ENCODE data around the gene VPS35.

Gene VPS35

GRCh38 chr16:46712911-46713310 lies 23.9 kb upstream of the VPS35 start:
- H3K27me3 ChIP-seq (ENCODE audit: control insufficient read depth, insufficient read depth, low read length) = no peaks in the 10 kb centered on the region
- H3K27ac ChIP-seq (ENCODE audit: low read length) = no peak overlapping the region
- no peak for DNase-seq (ENCODE audit: low read depth, low spot score)
- H3K36me3 ChIP-seq (ENCODE audit: control insufficient read depth, insufficient read depth, low read length) = no peaks in the 10 kb centered on the region
- WGBS (ENCODE audit: insufficient coverage, insufficient read length) = no CpG with 5 or more reads among the region's 3 CpGs
- no peaks in the 10 kb centered on the region for H3K9me3 ChIP-seq (ENCODE audit: control insufficient read depth, insufficient read depth, low read length)
- no peak overlapping the region for H3K4me3 ChIP-seq (ENCODE audit: low read length)
- no peaks in the 10 kb centered on the region for H3K4me1 ChIP-seq (ENCODE audit: control insufficient read depth, insufficient read depth, low read length)

GRCh38 chr16:46711106-46712058 lies 22.4 kb upstream of the VPS35 start:
- H3K4me1 ChIP-seq (ENCODE audit: control insufficient read depth, insufficient read depth, low read length) = no peaks in the 10 kb centered on the region
- no CpG with 5 or more reads among the region's 10 CpGs for WGBS (ENCODE audit: insufficient coverage, insufficient read length)
- no peaks in the 10 kb centered on the region for H3K27me3 ChIP-seq (ENCODE audit: control insufficient read depth, insufficient read depth, low read length)

GRCh38 chr16:46709469-46710005 lies 20.6 kb upstream of the VPS35 start:
- H3K4me1 ChIP-seq (ENCODE audit: control insufficient read depth, insufficient read depth, low read length) = no peaks in the 10 kb centered on the region
- no peak overlapping the region for H3K4me3 ChIP-seq (ENCODE audit: low read length)
- no peaks in the 10 kb centered on the region for H3K36me3 ChIP-seq (ENCODE audit: control insufficient read depth, insufficient read depth, low read length)
- no peaks in the 10 kb centered on the region for H3K27me3 ChIP-seq (ENCODE audit: control insufficient read depth, insufficient read depth, low read length)
- WGBS (ENCODE audit: insufficient coverage, insufficient read length) = no CpG with 5 or more reads among the region's 3 CpGs
- H3K9me3 ChIP-seq (ENCODE audit: control insufficient read depth, insufficient read depth, low read length) = no peaks in the 10 kb centered on the region
- no peak overlapping the region for H3K27ac ChIP-seq (ENCODE audit: low read length)
- DNase-seq (ENCODE audit: low read depth, low spot score) = no peak

More at GRCh38 chr16:46711106-46712058, 22.4 kb upstream of the VPS35 start:
- Histone ChIP-seq H3K4me3 (ENCODE audit: low read length) (no peak overlapping the region), H3K36me3 (ENCODE audit: control insufficient read depth, insufficient read depth, low read length) (no peaks in the 10 kb centered on the region), H3K9me3 (ENCODE audit: control insufficient read depth, insufficient read depth, low read length) (no peaks in the 10 kb centered on the region), H3K27ac (ENCODE audit: low read length) (no peak overlapping the region)
- no peak for DNase-seq (ENCODE audit: low read depth, low spot score)

GRCh38 chr16:46706642-46707041 lies 17.7 kb upstream of the VPS35 start:
- Histone ChIP-seq H3K9me3 (ENCODE audit: control insufficient read depth, insufficient read depth, low read length) (no peaks in the 10 kb centered on the region), H3K4me3 (ENCODE audit: low read length) (no peak overlapping the region), H3K27ac (ENCODE audit: low read length) (no peak overlapping the region), H3K36me3 (ENCODE audit: control insufficient read depth, insufficient read depth, low read length) (no peaks in the 10 kb centered on the region), H3K27me3 (ENCODE audit: control insufficient read depth, insufficient read depth, low read length) (no peaks in the 10 kb centered on the region), H3K4me1 (ENCODE audit: control insufficient read depth, insufficient read depth, low read length) (no peaks in the 10 kb centered on the region)
- no CpG with 5 or more reads among the region's 1 CpG for WGBS (ENCODE audit: insufficient coverage, insufficient read length)
- DNase-seq (ENCODE audit: low read depth, low spot score) = no peak

- Histone ChIP-seq H3K4me3 (ENCODE audit: low read length) (no peak overlapping the region), H3K36me3 (ENCODE audit: control insufficient read depth, insufficient read depth, low read length) (peaks cover under 1% of the 10 kb centered on the region; the same call in 1 of the 2 replicates), H3K9me3 (ENCODE audit: control insufficient read depth, insufficient read depth, low read length) (no peaks in the 10 kb centered on the region), H3K27ac (ENCODE audit: low read length) (no peak overlapping the region), H3K4me1 (ENCODE audit: control insufficient read depth, insufficient read depth, low read length) (no peaks in the 10 kb centered on the region), H3K27me3 (ENCODE audit: control insufficient read depth, insufficient read depth, low read length) (no peaks in the 10 kb centered on the region)
- WGBS (ENCODE audit: insufficient coverage, insufficient read length) = no CpG with 5 or more reads among the region's 2 CpGs
- no peak for DNase-seq (ENCODE audit: low read depth, low spot score)
These were observed 13.1 kb upstream of the VPS35 start for GRCh38 chr16:46702030-46702429.

- no CpG with 5 or more reads among the region's 4 CpGs for WGBS (ENCODE audit: insufficient coverage, insufficient read length)
- H3K4me3 ChIP-seq (ENCODE audit: low read length) = no peak overlapping the region
These were observed 12.6 kb upstream of the VPS35 start for GRCh38 chr16:46701615-46702014.

GRCh38 chr16:46700048-46700447 lies 11.1 kb upstream of the VPS35 start:
- Histone ChIP-seq H3K27ac (ENCODE audit: low read length) (no peak overlapping the region), H3K36me3 (ENCODE audit: control insufficient read depth, insufficient read depth, low read length) (peaks cover 11% of the 10 kb centered on the region; the same call in 1 of the 2 replicates), H3K9me3 (ENCODE audit: control insufficient read depth, insufficient read depth, low read length) (no peaks in the 10 kb centered on the region), H3K4me1 (ENCODE audit: control insufficient read depth, insufficient read depth, low read length) (no peaks in the 10 kb centered on the region), H3K4me3 (ENCODE audit: low read length) (no peak overlapping the region), H3K27me3 (ENCODE audit: control insufficient read depth, insufficient read depth, low read length) (no peaks in the 10 kb centered on the region)
- no CpG with 5 or more reads among the region's 3 CpGs for WGBS (ENCODE audit: insufficient coverage, insufficient read length)
- DNase-seq (ENCODE audit: low read depth, low spot score) = no peak

More at GRCh38 chr16:46701615-46702014, 12.6 kb upstream of the VPS35 start:
- Histone ChIP-seq H3K4me1 (ENCODE audit: control insufficient read depth, insufficient read depth, low read length) (no peaks in the 10 kb centered on the region), H3K27me3 (ENCODE audit: control insufficient read depth, insufficient read depth, low read length) (no peaks in the 10 kb centered on the region), H3K9me3 (ENCODE audit: control insufficient read depth, insufficient read depth, low read length) (no peaks in the 10 kb centered on the region), H3K36me3 (ENCODE audit: control insufficient read depth, insufficient read depth, low read length) (peaks cover 5% of the 10 kb centered on the region; the same call in 1 of the 2 replicates), H3K27ac (ENCODE audit: low read length) (no peak overlapping the region)
- no peak for DNase-seq (ENCODE audit: low read depth, low spot score)

GRCh38 chr16:46696957-46697356 lies 8.0 kb upstream of the VPS35 start:
- Histone ChIP-seq H3K27me3 (ENCODE audit: control insufficient read depth, insufficient read depth, low read length) (no peaks in the 10 kb centered on the region), H3K4me3 (ENCODE audit: low read length) (no peak overlapping the region), H3K27ac (ENCODE audit: low read length) (no peak overlapping the region), H3K9me3 (ENCODE audit: control insufficient read depth, insufficient read depth, low read length) (no peaks in the 10 kb centered on the region), H3K4me1 (ENCODE audit: control insufficient read depth, insufficient read depth, low read length) (no peaks in the 10 kb centered on the region), H3K36me3 (ENCODE audit: control insufficient read depth, insufficient read depth, low read length) (peaks cover 17% of the 10 kb centered on the region; the same call in 1 of the 2 replicates)
- DNase-seq (ENCODE audit: low read depth, low spot score) = no peak
- WGBS (ENCODE audit: insufficient coverage, insufficient read length) = no CpG with 5 or more reads among the region's 3 CpGs

- no peak overlapping the region for H3K27ac ChIP-seq (ENCODE audit: low read length)
- H3K4me3 ChIP-seq (ENCODE audit: low read length) = no peak overlapping the region
- no peaks in the 10 kb centered on the region for H3K27me3 ChIP-seq (ENCODE audit: control insufficient read depth, insufficient read depth, low read length)
- no peaks in the 10 kb centered on the region for H3K9me3 ChIP-seq (ENCODE audit: control insufficient read depth, insufficient read depth, low read length)
- no peaks in the 10 kb centered on the region; the same call in 1 of the 2 replicates for H3K4me1 ChIP-seq (ENCODE audit: control insufficient read depth, insufficient read depth, low read length)
- peaks cover 19% of the 10 kb centered on the region; the same call in 1 of the 2 replicates for H3K36me3 ChIP-seq (ENCODE audit: control insufficient read depth, insufficient read depth, low read length)
- no peak for DNase-seq (ENCODE audit: low read depth, low spot score)
- no CpG with 5 or more reads among the region's 5 CpGs for WGBS (ENCODE audit: insufficient coverage, insufficient read length)
These were observed 7.0 kb upstream of the VPS35 start for GRCh38 chr16:46695937-46696336.

GRCh38 chr16:46693598-46693997 lies 4.6 kb upstream of the VPS35 start:
- H3K27ac ChIP-seq (ENCODE audit: low read length) = no peak overlapping the region
- H3K9me3 ChIP-seq (ENCODE audit: control insufficient read depth, insufficient read depth, low read length) = no peaks in the 10 kb centered on the region
- DNase-seq (ENCODE audit: low read depth, low spot score) = no peak
- H3K36me3 ChIP-seq (ENCODE audit: control insufficient read depth, insufficient read depth, low read length) = peaks cover 19% of the 10 kb centered on the region; the same call in 1 of the 2 replicates
- no peak overlapping the region for H3K4me3 ChIP-seq (ENCODE audit: low read length)
- WGBS (ENCODE audit: insufficient coverage, insufficient read length) = no CpG with 5 or more reads among the region's 2 CpGs
- H3K27me3 ChIP-seq (ENCODE audit: control insufficient read depth, insufficient read depth, low read length) = no peaks in the 10 kb centered on the region
- H3K4me1 ChIP-seq (ENCODE audit: control insufficient read depth, insufficient read depth, low read length) = no peaks in the 10 kb centered on the region; the same call in 1 of the 2 replicates
